GM21576 (cell line): ENCODE results near the gene ERC2.

Experiments
- ATAC-seq: cut with Tn5 transposase; IDR thresholded peaks from one replicate; pipeline ENCODE4 v1.9.1; 2021; ENCODE audit warnings: mild to moderate bottlenecking, moderate library complexity; ENCODE audit not compliant: unreplicated experiment

Gene ERC2

GRCh38 chr3:56192001-56192400 lies 276.3 kb downstream of the ERC2 start:
- no peak for ATAC-seq

DNA sequence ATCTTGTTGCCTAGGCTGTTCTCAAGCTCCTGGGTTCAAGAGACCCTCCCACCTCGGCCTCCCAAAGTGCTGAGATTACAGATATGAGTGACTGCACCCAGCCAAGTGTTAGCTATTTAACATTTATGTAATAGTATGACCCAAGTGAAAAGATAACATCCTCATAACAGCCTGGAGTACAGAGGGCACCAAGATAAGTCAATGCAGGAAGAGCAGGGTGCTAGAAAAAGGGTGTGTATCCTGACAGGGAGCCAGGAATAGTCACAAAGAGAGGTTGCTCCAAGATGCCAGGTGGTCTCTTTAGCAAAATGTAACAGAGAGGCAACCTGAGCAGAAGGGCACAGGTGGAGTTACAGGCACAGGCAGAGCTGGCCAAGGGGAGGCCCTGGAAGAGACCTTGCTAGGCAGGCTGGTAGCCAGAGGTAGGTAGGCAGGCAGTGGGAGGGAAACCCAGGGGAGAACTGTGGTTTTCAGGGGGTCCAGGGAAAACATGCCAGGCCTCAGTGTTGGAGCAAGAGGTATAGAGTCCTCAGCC lies 277.4 kb downstream of the ERC2 start:
- ATAC-seq = no peak

- ATAC-seq = no peak
Measured at GRCh38 chr3:56190130-56190529, 278.1 kb downstream of the ERC2 start.

DNA sequence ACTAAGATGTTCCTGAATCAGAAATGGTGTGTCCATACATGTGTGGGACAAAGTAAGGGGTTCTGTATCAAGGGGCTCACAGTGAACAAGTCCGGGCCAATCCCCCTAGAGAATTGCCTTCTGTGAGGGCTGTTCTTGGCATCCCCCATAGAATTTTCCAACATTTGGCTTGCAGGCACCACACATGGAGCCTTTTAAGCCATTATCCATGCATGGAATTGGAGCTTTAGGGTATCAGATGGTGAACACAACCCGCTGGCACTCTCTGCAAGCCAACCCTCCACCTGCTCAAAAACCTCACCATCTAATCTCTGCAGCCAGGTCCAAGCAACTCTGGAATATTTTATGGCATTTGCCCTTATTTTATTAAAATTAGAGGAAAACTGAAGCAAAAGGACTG lies 278.7 kb downstream of the ERC2 start:
- ATAC-seq = no peak

DNA sequence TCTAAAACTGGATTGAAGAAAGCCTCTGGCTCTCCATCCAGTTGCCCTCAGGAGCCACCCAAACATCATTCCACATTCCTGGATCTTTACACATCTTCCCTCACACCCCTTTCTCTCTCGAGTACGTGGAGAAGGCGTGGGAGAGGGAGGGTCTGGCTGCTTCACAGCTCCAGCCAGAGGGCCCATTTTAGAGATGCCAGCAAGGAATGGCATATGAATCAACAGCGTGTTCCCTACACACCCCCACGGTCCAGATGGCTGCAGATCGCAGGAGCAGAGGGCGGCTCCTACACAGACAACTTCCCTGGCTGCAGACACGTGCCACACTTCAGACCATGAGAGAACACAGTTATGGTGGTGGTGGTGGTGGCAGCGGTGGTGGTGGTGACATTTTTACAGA lies 280.1 kb downstream of the ERC2 start:
- ATAC-seq = no peak

GRCh38 chr3:56187051-56187450 lies 281.2 kb downstream of the ERC2 start:
- no peak for ATAC-seq

- no peak for ATAC-seq
Measured at GRCh38 chr3:56185827-56186226, 282.4 kb downstream of the ERC2 start.

DNA sequence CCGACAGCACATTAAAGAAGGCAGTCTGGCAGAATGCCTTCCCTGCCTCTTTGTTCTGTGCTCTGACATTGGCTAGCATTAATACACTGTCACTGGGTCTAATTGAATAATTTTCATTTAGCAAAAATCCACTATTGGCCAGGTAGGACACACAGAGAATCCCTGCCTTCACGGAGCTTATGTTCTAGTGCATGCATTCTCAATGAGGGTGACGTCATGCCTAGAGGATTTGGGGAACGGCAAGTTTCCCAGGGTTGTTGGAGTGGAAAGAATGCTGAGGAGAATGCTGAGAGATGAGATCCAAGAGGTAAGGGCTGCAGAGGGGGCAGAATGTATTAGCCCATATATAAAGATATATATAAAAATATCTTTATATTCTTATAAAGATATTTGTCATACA lies 284.7 kb downstream of the ERC2 start:
- no peak for ATAC-seq

DNA sequence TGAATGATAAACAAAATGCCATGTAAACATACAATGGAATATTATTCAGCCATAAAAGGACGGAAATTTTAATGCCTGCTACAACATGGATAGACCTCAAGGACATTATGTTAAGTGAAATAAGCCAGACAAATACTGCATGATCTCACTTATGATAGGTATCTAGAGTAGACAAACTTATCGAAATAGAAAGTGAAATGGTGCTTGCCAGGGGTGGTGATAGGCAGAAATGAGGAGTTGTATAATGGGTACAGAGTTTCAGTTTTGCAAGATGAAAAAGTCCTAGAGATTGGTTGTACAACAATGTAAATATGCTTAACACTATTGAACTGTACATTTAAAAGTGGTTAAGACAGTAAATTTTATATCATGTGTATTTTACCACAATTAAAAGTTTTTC lies 287.8 kb downstream of the ERC2 start:
- no peak for ATAC-seq

DNA sequence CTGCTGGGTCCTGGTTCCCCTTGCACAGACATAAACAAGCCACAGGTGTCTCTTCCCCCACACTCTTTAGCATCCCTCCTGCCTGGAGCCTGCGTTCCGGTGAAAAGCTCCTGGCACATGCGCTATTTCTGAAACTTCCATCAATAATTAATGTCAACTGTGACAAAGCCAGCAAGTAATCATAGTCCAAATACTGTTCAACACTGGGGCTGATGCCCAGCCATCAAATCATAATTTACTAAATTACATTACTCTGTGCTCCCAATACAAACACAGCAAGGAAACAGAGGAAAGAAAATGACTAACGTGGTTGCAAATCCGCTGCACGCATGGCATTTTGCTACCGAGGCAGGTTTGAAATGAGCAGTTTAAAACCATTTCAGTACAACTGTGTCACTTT lies 294.7 kb downstream of the ERC2 start:
- ATAC-seq = no peak

- no peak for ATAC-seq
Measured at GRCh38 chr3:56164436-56164835, 303.8 kb downstream of the ERC2 start.

- no peak for ATAC-seq
Measured at GRCh38 chr3:56157693-56158362, 310.4 kb downstream of the ERC2 start.

GRCh38 chr3:56154297-56154696 lies 314.0 kb downstream of the ERC2 start:
- no peak for ATAC-seq

- ATAC-seq = no peak
Measured at GRCh38 chr3:56147354-56147753, 320.9 kb downstream of the ERC2 start.

DNA sequence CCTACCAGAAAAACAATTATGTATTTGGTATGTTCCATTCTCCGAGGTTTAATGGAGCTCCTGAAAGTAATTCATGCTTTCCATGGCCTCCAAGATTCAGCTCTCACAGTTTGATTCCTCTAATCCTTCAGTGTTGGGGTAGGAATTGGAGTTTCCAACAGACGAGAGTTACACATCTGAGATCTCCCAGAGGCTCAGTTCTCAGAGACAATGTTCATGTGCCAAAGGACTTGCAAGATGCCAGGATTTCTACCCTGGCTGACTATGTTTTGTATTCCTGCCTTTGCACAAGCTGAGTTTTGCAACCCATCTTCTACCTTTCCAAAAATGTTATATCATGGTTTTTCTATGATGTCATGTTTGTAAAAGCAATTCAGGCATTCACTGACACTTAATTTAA lies 322.9 kb downstream of the ERC2 start:
- no peak for ATAC-seq

DNA sequence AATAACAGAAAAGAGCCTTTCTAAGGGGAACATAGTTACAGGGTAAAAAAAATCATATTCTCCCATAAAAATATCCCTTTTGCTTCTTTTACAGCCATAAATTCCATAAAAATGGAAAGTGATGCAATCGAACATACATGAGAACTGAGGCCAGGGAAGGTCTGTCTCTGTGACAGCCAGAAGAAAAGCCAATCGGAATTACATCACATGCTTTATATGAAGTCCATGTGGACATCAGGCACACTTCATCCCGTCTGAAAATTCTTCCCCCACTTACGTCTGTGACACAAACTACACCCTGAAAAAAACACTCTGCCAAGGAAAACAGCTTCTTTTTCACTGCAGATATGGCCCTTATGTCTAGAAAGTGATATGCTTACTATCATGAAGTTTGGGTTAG lies 323.5 kb downstream of the ERC2 start:
- no peak for ATAC-seq

DNA sequence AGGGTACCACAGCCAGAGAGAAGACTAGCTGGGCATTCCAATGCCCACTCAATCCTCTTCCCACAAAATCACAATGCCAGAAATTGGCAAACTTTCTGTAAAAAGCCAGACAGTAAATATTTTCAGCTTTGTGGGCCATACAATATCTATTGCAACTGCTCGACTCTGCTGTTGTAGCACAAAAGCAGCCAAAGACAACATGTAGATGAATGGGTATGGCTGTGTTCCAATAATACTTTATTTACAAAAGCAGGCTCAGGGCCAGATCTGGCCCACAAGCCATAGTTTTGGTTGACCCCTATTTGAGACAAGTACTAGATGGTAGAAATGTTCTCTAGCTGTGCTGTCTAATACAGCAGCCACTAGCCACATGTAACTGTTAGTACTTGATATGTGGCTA lies 330.9 kb downstream of the ERC2 start:
- no peak for ATAC-seq

DNA sequence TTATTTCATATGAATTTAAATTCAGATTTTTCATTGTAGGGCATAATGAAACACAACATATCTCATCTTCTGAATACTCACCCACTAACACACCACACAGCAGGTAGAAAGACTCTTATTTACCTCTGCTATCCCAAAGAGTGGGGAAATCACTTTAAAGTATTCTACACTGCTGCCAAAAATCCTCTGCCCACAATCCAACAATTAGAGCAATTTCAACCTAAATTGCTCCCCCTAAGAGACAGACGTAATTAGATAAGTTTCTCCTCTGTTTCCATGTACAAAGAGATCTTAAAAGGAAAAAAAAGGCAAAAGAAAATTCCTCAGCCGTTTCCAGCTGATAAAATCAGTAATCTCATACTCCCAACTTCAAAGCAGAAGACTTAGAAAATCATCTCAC lies 331.8 kb downstream of the ERC2 start:
- no peak for ATAC-seq

- no peak for ATAC-seq
Measured at GRCh38 chr3:56135941-56136340, 332.3 kb downstream of the ERC2 start.

DNA sequence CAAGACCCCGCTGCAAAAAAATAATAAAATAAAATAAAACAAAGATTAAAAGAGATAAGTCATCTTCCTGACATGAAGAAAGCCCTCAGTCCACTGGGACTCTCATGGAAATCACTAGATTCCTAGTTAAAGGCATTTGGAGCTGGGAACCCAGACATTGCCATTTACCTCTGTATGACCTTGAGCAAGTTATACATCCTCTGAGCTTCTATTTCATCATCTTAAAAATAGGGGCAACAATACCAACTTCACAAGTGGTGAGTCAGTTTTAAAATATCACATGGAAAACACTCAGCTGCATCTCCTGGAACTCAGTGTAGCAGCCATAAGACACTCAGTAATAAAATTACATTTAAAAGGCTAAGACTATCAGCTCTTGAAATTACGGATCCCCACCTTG lies 334.8 kb downstream of the ERC2 start:
- no peak for ATAC-seq

GRCh38 chr3:56132762-56133161 lies 335.5 kb downstream of the ERC2 start:
- ATAC-seq = no peak

DNA sequence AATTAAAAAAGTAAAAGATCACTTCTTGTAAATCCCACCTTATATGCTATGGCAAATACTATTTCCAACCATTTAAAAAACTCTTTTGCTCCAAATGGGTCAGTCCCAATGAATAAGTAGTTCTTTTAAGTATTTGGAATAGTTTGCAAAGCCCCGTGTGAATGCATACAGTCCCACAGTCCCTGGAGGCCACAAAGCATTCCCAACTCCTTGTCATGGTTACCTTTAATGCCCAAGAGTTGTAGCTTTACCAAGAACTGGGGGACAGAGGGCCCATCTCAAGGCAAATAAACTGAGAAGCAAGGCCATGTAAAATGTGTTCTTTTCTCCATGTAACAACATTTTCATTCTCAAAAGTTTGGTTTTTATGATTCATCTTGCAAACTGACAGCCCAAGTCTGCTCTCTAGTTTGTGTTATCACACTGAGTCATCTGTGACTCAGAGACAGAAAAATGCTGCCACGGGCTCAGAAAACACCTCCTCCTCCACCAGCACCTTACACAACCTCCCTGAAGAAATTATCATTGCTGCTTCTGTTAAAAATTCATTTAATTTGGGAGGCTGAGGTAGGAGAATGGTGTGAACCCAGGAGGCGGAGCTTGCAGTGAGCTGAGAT lies 336.2 kb downstream of the ERC2 start:
- ATAC-seq = no peak

GRCh38 chr3:56130036-56130435 lies 338.2 kb downstream of the ERC2 start:
- no peak for ATAC-seq
